Medulla oblongata (tissue), 1 donor: ENCODE data around the gene FBXL14.

Experiments used
- DNase-seq: peaks from one replicate; pipeline ENCODE4 v3.0.0-alpha.2; 2015; ENCODE audit errors: extremely low spot score

FBXL14 gene

DNA sequence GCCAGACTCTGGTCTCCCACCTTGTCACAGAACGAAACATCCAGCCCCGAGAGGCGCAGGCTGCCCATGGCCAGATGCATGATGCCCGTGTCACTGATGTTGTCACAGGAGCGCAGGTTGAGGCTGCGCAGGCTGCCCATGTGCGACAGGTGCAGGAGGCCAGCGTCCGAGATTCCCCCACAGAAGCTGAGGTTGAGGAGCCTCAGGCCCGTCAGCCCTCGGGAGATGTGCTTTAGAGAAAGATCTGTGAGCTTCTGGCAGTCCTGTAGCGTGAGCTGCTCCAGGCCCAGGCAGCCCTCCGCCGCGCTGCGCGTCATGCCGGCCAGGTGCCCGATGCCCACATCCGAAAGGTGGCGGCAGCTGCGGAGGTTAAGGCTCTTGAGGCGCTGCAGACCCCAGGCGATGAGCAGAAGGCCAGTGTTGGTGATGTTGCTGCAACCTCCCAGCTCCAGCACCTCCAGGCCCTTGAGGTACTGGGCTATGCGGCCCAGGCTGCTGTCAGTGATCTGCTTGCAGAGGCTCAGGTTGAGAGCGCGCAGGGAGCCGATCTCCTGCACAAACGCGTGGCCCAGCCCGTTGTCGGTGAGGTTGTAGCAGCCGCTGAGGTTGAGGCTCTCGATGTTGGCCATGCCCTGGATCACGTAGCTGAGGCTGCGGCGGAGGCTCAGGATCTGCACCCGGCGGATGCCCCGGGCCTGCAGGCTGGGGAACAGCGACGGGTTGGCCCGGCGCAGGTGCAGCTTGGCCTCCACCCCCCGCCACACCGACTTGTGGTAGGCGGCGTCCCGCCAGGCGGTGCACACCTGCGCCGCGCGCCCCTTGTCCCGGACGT lies 991 bp downstream of the FBXL14 start:
- peak; percentile 42 for DNase-seq

DNA sequence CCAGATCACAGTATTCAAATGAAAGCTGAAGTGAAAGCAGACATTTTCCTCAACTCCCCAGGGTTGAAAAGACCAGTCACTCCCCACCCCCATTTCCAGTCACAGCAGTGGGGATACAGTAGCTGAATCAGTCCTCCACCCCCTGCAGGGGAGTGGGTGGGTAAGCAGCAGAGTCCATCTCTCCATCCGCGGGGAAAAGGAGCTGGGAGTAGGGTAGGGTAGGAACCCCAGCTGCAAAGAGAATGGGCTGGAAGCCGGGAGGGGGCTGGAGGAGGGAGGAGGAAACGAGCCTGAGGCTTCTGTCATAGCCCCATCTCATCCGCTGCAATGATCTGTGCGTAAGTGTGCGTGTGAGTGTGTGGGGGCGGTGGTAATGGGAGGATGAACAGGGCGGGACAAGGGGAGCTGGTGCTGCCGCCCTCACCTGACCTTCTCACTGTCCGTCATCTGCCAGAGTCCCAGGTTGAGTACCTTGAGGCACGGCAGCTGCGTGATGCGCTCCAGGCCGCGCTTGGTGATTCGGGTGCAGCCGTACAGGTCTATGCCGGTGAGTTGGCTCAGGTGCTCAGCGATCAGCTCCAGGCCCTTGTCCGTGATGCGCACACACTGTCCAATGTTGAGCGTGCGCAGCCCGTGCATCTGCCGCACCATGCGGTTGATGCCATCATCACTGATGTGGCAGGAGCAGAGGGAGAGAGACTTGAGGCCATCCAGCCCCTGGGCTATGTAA lies 1.8 kb downstream of the FBXL14 start:
- DNase-seq = peak; percentile 64

DNA sequence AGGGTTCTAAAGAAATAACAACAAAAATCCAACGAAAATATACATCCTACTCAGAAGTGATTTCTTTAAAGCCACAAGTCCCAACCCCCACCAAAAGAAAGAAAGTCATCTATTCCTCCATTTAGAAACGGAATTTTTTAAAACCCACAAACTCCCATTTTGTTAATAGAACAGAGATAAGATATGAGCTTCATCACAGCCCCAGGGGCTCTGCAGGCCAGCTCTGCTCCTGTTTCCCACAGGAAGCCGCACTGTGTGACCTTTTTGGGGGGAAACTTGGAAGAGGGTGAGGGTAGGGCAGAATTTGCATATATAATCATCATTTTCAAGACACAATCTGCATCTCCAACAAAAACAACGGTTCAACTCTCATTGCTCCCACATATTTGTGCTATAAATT lies 2.8 kb downstream of the FBXL14 start:
- DNase-seq = peak; percentile 32

DNA sequence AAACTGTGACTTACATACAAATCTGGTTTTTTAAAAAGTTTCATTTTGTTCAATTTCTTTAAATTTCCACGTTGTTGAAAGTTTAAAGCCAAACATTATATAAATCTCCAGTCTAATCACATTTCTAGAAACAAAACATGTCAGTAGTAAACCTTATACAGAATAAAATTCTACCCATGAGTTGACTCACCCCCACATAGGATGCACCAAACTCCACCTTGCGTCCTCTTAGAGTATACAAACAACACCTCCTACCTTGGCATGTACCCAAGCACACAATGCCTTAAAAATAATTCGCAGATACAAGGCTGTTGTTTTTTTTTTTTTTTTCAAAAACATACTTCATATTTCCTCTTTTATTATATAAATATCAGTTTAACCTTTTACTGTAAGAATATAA lies 3.3 kb downstream of the FBXL14 start:
- peak; percentile 52 for DNase-seq

DNA sequence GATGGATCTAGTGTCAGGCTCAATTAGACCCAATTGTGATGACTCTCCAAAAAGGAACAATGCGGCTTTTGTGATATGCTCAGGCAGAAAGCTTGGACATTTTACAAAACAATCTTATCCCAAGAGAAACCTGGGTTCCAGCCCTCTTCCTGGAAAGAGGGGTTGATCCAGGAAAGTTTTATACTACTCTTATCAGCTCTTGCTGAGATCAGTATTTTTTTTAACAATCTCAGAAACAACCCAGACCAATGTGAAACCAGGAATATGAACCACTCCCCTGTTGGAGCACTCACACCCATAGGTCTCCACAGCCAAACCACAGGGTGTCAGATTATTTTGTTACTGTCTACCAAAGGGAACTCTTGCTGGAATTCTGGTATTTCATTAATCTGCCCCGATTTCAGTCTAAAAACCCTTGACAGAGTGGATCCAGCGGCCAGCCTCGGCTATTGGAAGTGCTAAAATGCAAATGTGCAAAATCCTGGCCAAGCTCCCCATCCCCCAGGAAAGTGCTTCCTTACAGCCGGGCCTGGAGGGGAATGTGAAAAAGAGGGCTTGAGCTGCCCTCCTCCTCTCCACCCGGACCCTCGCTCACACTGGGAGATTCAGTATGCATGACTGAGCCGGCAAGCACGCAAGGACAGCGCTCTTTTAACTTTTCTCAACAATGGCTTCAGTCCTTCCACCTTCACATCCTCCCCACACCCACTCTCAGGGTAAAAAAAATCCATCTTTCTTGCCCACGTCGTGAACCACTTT lies 4.0 kb downstream of the FBXL14 start:
- DNase-seq = peak; percentile 84

DNA sequence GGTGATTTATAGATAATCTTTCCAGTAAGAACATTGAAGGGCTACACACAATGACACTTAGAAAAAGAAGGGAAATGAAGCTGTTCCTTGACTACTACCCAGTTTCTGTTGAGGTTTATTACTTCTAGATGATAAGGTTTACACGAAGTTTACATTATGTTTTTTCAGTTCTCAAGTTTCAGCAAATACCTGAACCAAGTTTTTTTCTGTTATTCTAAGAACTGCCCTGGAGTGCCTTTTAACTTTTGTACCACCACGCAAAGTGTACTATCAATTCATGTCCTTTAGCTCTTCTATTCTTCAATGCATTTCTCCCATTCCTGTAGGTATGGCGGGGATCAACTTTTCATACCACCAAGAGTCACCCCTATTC lies 5.8 kb downstream of the FBXL14 start:
- no peak for DNase-seq

DNA sequence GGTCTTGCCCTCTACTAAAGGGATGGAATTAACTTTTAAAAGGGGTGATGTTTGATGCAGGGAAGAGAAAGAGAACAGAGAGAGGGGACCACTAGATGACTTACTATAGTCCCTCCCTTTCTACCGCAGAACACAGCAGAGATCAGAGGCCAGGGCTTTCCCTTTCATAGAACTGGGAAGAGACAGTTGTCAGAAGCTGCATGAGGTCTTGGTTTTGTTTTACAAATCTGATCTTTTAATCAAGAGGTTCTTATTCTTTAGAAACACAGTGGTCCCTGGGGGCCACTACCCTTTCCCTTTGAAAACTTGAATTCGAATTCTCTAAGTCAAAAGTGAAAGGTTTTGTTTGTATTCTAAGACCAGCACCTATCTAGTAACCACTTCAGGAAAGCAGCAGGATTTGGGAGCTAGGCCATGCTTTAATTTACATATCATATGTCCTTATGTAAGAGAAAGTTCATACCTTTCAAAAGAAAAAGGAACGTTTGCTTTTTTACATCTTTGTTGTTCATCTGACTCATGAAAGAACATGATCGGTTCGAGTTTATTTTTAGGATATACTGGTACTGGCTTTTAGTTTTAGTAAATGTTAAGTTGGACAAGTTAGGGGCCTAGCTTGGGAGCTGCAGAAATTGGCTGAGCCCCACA lies 6.3 kb downstream of the FBXL14 start:
- peak; percentile 40 for DNase-seq

DNA sequence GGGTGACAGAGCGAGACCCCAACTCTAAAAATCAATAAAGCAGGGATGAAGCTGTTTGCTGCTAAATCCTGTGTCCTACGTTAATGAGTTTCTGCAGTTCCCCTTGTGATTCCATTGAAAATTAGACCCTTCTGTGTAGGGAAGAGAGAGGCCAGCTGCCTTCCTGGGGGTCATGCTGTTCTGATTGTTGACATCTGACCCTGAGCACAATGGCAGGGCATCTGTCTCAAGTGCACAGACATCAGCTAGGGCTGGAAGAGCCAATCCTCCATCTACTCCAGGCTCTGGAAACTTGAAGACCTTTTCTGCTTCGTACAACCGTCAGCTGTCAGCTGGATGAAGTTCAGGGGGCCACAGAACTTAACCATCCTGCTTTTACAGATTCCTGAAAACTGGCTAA lies 10.1 kb downstream of the FBXL14 start:
- DNase-seq = no peak

DNA sequence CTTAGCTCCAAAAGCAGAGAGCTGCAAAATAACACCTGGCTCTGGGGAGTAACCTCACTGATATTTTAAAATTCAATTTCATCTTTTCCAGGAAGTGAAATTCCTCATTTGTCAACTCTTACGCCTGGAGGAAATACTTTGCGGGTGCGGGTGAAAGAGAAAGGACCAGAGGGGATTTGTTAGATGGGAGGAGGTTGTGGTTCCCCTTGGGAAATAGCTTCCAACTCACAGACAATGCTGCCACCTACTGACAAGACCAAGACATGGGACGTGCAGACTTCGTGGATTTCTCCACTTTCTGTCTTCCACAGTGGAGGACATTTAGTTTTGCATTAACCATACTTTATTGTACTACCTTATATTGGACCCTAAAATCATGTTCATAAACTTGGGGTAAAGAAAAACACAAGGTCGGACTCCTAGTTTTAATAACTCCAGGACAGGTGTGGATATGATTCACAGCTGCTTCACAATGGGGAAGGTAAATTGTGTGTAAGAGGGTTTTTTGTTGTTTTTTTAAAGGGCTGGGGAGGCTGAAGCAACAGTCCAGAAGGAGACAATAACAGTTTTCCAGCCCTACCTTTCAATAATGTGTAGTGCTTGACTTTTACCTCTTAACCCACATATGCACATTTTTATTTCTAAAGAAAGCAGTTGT lies 10.8 kb downstream of the FBXL14 start:
- DNase-seq = peak; percentile 94

DNA sequence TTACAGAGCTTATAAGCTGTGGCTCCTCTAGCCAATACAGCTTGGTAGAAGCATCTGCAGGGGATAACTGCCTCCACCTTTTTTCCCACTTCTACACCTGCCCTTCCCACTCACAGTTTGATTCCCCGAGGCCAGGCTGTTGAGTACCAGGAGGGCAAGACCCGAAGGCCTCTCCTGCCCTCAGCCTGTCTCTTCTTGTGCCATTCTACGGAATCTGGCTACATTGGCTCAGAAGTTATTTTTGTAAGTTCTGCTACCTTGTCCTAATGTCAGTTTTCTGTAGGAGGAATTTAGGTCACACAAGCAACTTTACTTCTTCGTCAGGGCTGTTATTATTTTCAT lies 11.7 kb downstream of the FBXL14 start:
- DNase-seq = no peak

DNA sequence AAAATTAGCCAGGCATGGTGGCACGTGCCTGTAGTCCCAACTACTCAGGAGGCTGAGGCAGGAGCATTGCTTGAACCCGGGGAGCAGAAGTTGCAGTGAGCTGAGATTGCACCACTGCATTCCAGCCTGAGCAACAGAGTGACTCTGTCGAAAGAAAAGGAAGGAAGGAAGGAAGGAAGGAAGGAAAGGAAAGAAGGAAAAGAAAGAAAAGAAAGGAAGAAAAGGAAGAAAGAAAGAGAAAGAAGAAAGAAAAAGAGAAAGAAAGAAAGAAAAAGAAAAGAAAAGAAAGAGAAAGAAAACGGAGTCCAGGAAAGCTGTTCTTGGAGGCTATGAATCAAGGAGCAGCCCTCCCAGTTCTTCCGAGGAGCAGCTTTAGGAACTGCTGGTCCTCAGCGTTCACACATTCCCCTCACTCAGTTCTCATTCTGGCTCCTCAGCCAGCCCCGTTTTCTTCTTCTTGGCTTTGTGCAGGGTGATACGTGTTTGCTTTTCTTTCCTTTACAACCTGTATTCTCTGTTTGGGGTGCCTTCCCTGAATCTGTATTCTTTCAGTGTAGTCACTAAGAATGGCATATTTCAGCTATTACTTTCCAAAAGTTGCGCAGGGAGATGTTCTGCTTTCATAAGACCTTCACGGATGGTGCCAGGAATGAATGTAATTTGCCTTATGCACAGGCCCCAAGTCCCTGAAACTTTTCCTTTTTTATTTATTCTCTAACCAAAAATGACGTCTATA lies 12.2 kb downstream of the FBXL14 start:
- no peak for DNase-seq

DNA sequence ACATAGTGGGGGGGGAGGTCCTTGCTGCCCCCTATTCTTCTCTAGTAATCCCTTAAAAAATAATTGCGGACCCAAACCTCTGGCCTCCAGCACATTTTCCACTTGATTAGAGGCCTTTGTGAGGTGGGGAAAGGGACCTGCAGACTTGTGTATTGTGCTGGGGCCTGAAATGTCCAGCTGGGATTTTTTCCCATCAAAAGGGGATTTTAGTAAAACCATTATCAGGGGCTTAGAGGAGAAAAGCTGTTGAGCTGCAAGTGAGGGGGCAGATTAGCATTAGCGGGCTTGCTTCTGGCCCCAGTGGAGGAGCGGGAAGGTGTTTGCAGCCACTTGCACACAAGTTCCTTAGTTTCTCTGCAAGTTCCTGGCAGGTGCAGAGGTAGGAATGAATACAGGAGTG lies 13.9 kb downstream of the FBXL14 start:
- no peak for DNase-seq

DNA sequence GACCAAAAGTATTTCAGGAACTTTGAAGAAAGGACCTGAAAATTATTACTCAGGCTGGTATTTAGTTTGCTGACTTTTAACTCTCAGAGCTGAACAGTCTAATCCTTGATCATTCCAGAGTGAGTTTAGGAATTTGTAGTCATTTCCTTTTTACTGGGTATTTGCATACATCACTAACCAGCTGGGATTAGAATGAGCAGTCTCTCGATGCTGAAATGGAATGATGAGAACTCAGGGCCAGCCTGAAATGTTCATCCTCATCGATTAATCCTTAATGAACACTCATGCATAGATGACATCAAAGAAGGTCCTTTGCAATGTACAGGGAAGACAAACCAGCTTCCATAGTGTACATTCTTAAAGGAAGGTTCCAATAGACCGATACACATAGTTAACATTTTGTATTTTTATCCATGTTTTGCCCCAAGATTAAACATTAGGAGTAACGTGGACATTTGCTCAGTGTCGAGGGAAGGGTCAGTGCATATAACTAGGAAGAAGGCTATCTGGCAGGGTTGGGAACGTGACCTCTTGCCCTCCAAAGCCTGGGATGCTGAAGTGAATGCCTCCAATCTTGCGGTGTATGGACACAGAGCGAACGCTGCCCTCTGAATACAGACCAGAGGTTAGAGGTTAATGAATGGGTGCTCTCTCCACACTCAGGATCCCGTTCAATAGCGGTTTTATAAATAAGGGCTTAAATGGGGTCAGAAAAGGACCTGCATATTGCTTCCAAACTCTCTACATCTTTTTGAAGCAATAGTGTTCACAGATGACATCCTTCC lies 14.5 kb downstream of the FBXL14 start:
- no peak for DNase-seq

DNA sequence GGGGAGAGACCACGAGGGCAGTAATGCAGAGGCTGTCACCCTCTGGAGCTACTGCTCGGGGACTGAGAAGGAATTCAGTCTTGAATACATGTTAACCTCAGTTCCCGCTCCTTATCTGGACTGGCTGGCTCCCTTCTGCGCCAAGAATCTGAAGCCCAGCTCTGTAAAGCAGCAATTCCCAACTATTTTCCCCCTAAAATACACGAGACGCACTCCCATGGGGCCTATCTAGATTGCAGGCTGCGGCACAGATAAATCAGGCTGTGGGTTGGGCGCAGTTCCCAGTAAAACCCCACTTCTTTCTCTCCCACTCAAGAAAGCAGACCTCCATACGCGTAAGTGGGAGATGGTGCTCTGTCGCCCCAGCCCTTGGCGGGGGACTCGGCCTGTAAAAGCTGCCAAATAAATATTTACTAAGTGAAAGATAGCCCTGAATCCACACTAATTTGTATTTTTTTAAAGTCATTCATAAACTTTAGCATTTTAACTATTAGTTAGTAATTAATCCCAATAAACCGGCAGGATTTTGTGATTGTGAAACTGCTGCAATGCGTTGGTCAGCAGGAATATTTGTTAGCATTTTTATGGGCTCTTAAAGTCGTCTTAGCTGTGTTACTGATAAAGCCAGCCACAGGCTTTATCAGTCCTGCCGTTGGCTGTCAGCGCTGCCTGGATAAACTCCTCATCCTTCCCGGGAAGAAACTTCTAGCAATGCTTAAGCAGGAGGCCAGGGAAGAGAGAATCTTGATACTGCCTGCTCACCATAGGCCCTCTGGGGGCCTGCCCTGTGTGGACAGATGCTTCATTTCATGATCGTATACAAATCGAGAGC lies 17.8 kb downstream of the FBXL14 start:
- no peak for DNase-seq

DNA sequence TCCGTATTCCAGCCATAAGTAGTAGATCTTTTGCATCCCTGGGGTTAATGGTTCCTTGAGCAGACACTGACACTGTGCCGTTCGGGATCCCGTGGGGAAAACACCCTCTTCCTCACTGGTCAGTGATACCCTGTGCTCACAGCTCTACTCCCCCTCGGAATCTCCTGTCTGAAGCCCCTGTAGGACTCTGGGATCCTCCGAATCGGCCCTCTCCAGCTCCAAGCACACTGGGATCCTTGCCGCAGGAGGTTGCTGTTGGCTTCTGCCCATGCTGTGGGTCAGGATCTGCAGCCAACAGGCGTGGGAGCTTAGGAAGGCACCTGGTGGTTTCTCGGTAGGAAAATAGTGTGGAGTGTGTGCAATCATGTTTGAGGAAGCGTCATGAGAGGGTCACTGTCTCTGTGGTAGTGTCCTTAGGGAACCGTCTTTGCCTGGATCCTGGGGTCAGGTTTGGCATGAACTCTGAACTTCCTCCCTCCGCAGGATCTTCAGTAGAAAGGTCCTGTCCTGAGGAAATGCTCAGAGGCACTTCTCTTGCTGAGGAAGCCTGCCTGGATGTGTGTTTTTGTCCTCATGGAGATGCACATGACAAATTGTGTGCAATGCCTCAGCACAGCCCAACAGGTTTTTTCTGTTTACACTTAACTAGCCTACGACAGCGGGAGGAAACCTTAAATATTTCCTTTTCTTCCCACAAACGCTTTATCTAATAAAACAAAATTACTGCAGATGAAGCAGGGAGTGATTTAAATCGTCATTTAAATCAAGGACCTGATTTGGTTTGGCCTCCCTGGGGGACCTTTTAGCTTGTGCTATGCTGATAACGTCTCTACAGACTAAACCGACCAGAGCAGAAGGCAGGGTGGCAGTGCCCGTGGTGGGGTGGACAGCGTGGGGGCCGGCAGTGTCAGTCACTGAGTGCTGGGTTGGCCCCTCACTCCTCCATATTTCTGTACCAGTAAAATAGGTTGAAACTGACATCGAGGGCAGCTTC lies 18.7 kb downstream of the FBXL14 start:
- DNase-seq = no peak

DNA sequence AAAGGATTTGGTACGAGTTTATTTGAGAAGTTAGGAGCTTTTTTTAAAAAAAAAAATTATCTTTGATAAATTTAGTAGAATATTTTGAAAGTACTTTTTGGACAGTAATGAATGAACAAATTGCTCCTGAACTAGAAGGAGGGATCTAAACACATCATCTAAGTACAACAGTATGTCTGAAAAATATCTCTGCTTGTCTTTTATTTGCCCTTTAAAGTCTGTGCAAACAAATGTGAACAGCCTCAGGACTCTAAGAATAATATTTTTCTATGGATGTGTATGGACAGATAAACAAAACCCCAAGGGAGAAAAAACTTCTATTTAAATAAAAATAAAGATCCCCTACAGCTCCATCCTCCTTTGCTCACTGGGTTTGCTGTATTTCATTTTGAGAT lies 19.5 kb downstream of the FBXL14 start:
- no peak for DNase-seq

DNA sequence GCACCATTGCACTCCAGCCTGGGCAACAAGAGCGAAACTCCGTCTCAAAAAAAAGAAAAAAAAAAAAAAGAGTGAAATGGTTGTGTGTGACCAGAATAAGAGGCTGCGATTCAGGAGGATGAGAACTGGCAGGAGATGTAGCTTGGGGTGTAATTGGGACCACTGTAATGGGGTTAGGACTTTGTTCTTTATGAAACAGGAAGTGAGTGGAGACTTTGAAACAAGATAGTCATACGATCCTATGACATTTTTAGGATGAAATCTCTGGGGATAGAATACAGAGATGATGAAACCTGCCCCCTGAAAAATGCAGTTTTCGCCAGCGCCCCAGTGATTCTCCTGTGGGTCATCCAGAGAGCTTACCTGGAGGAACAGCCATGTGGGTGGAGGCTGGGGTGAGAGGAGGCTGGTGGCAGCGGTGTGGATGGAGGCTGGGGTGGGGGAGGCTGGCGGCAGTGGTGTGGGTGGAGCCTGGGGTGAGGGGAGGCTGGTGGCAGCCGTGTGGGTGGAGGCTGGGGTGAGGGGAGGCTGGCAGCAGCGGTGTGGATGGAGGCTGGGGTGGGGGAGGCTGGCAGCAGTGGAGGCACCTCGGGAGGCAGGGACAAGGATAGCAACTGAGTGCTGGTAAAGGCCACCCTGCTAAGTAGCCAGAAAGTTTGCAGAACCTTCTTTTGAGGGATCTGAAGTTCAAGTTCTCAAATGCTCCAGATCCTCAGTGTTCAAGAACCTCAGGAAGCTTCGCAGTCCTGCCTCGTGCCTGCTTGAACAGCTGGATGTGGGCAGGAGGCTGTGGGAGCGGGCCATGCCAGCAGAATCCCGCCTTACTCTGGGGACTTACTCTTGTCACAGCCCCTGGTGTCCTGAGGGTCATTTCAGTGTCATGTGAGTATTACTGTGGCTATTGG lies 20.2 kb downstream of the FBXL14 start:
- DNase-seq = no peak
